GM23338 (cell line): ENCODE results near the gene HIBADH. TPM values are rescaled to one million over a fixed set of nuclear protein-coding genes. Genes with fewer than 3 reads are reported as not detected.

Experiments
- ATAC-seq: fragments of 200-7000 bp; cut with Tn5 transposase; 3 replicates; pipeline ENCODE4 v1.9.1; 2020
- DNase-seq: peaks from one replicate; pipeline ENCODE4 v3.0.0-alpha.2; 2015; ENCODE audit warnings: low spot score
- H2AFZ ChIP-seq: fragments of 200-600 bp; sonication (generic); 2 replicates; pipeline ENCODE4 v1.8.0; 2016; ENCODE audit warnings: antibody characterized with exemption, mild to moderate bottlenecking, moderate library complexity
- H3F3A ChIP-seq: fragments of 200-600 bp; sonication (generic); replicated peaks from 2 replicates; pipeline ENCODE4 v1.8.0; 2017; ENCODE audit warnings: antibody characterized with exemption, mixed run types, low read depth
- H3K27ac ChIP-seq: fragments of 200-600 bp; sonication (generic); 2 replicates; pipeline ENCODE4 v1.6.1; 2016; ENCODE audit warnings: low read depth
- H3K27me3 ChIP-seq: fragments of 200-600 bp; sonication (generic); 2 replicates; pipeline ENCODE4 v1.8.0; 2016; ENCODE audit warnings: mild to moderate bottlenecking, mixed run types, moderate library complexity; ENCODE audit not compliant: insufficient read depth
- H3K36me3 ChIP-seq: fragments of 200-600 bp; sonication (generic); 2 replicates; pipeline ENCODE4 v1.8.0; 2016; ENCODE audit warnings: mild to moderate bottlenecking; ENCODE audit not compliant: insufficient read depth
- H3K4me1 ChIP-seq: fragments of 200-600 bp; sonication (generic); 2 replicates; pipeline ENCODE4 v1.8.0; 2016; ENCODE audit warnings: mild to moderate bottlenecking, moderate library complexity; ENCODE audit not compliant: insufficient read depth
- H3K4me2 ChIP-seq: fragments of 200-600 bp; sonication (generic); 2 replicates; pipeline ENCODE4 v1.7.1; 2017; ENCODE audit warnings: mixed run types
- H3K4me3 ChIP-seq: fragments of 200-600 bp; sonication (generic); 2 replicates; pipeline ENCODE4 v1.6.1; 2016; ENCODE audit warnings: mixed run types
- H3K79me2 ChIP-seq: fragments of 200-600 bp; sonication (generic); replicated peaks from 2 replicates; pipeline ENCODE4 v1.8.0; 2017; ENCODE audit warnings: mild to moderate bottlenecking; ENCODE audit not compliant: insufficient read depth
- H3K9me2 ChIP-seq: fragments of 200-600 bp; sonication (generic); 2 replicates; pipeline ENCODE4 v1.8.0; 2017; ENCODE audit not compliant: insufficient read depth
- H4K20me1 ChIP-seq: fragments of 200-600 bp; sonication (generic); replicated peaks from 2 replicates; pipeline ENCODE4 v1.8.0; 2017; ENCODE audit warnings: mild to moderate bottlenecking; ENCODE audit not compliant: insufficient read depth
- H3K27ac Mint-ChIP-seq: 2 replicates; pipeline ENCODE4 v1.8.0; 2020; ENCODE audit warnings: inconsistent platforms, mild to moderate bottlenecking, moderate library complexity, mixed read lengths
- H3K27me3 Mint-ChIP-seq: 3 replicates; pipeline ENCODE4 v1.8.0; 2022; ENCODE audit warnings: low read depth, mild to moderate bottlenecking, moderate library complexity, mixed read lengths, inconsistent platforms; ENCODE audit not compliant: insufficient read depth, poor library complexity
- H3K36me3 Mint-ChIP-seq: 3 replicates; pipeline ENCODE4 v1.8.0; 2021; ENCODE audit warnings: low read depth, mild to moderate bottlenecking, inconsistent platforms, moderate library complexity, mixed read lengths
- H3K4me1 Mint-ChIP-seq: 3 replicates; pipeline ENCODE4 v1.8.0; 2020; ENCODE audit warnings: mild to moderate bottlenecking, inconsistent platforms, mixed read lengths
- H3K4me3 Mint-ChIP-seq: 3 replicates; pipeline ENCODE4 v1.8.0; 2021; ENCODE audit warnings: moderate library complexity, mild to moderate bottlenecking, inconsistent platforms, mixed read lengths
- H3K9me3 Mint-ChIP-seq: 3 replicates; pipeline ENCODE4 v1.8.0; 2020; ENCODE audit warnings: moderate library complexity, mild to moderate bottlenecking, inconsistent platforms, mixed read lengths
- CREB1 ChIP-seq: fragments of 250-450 bp; sonication (Bioruptor Pico); IDR thresholded peaks from 2 replicates; pipeline ENCODE4 v1.5.0; 2020; ENCODE audit warnings: low read depth, mild to moderate bottlenecking, moderate library complexity
- CTCF ChIP-seq, 2 experiments: fragments of 200-600 bp in 1 of 2; sonication (generic) in 1 of 2; conservative IDR thresholded peaks; 2 replicates each; pipeline versions ENCODE4 v1.5.1 to v1.6.1; 2016 to 2017; ENCODE audit warnings: antibody characterized with exemption in 2 of 2, low read depth in 2 of 2, mild to moderate bottlenecking in 2 of 2, moderate library complexity in 1 of 2
- EZH2 ChIP-seq: fragments of 200-600 bp; sonication (generic); IDR thresholded peaks from one replicate; pipeline ENCODE4 v1.8.0; 2017; ENCODE audit warnings: antibody characterized with exemption, mild to moderate bottlenecking, low read depth; ENCODE audit not compliant: unreplicated experiment
- EZH2phosphoT487 ChIP-seq: fragments of 200-600 bp; sonication (generic); IDR thresholded peaks from one replicate; pipeline ENCODE4 v1.8.1; 2018; ENCODE audit warnings: antibody characterized with exemption; ENCODE audit not compliant: unreplicated experiment
- JUNB ChIP-seq: IDR thresholded peaks from one replicate; pipeline ENCODE4 v1.6.1; 2016; ENCODE audit warnings: antibody characterized with exemption; ENCODE audit not compliant: unreplicated experiment
- NANOG ChIP-seq: IDR thresholded peaks from 2 replicates; pipeline ENCODE4 v1.6.1; 2016; ENCODE audit warnings: antibody characterized with exemption, borderline replicate concordance
- POLR2AphosphoS5 ChIP-seq: IDR thresholded peaks from 2 replicates; pipeline ENCODE4 v1.6.1; 2016; ENCODE audit warnings: antibody characterized with exemption, low read depth
- STAT1 ChIP-seq: IDR thresholded peaks from one replicate; pipeline ENCODE4 v1.6.1; 2016; ENCODE audit warnings: antibody characterized with exemption; ENCODE audit not compliant: unreplicated experiment
- ZNF114 ChIP-seq: fragments of 250-450 bp; sonication (Bioruptor Pico); IDR thresholded peaks from 2 replicates; pipeline ENCODE4 v1.5.0; 2020; ENCODE audit warnings: mild to moderate bottlenecking, moderate library complexity
- ZNF331 ChIP-seq: fragments of 250-450 bp; sonication (Bioruptor Pico); IDR thresholded peaks from 2 replicates; pipeline ENCODE4 v1.5.0; 2020; ENCODE audit warnings: low read depth, mild to moderate bottlenecking, moderate library complexity
- polyA plus RNA-seq: library from polyadenylated mRNA; unstranded; fragments of >200 nt; fragmentation: Nextera tagmentation; extraction: Ambion mirVana; gene quantifications from 2 replicates; pipeline ENCODE4 v1.2.1, GENCODE V29; 2016
- total RNA-seq: library from RNA; depleted of rRNA; stranded (reverse); fragments of >200 nt; shearing (Covaris generic); gene quantifications from 2 replicates; pipeline ENCODE4 v1.2.3, GENCODE V29; 2014
- TF ChIP-seq, protein P1 (sequence below): IDR thresholded peaks from 2 replicates; pipeline ENCODE4 v1.6.1; 2016; ENCODE audit warnings: antibody characterized with exemption
- TF ChIP-seq, protein P2 (sequence below): fragments of 250-450 bp; sonication (Bioruptor Pico); IDR thresholded peaks from 2 replicates; pipeline ENCODE4 v1.5.0; 2020; ENCODE audit warnings: mild to moderate bottlenecking, moderate library complexity

Gene HIBADH
- total and polyA plus RNA-seq, 2 experiments from 2014 or later, result 31.3 to 57.0 TPM

- H3K79me2 ChIP-seq, result no peaks in the 10 kb centered on the region
- no peak for DNase-seq
- H3K4me2 ChIP-seq, result no peak overlapping the region
- no peak overlapping the region for H3K4me3 ChIP-seq
- H3K27me3 Mint-ChIP-seq, result no peaks in the 10 kb centered on the region
- peaks cover 12% of the 10 kb centered on the region; the same call in 2 of the 3 replicates for H3K36me3 Mint-ChIP-seq
- peaks cover 10% of the 10 kb centered on the region; the same call in 1 of the 2 replicates for H3K36me3 ChIP-seq
- no peak for ATAC-seq
- no peaks in the 10 kb centered on the region for H3K9me2 ChIP-seq
- H4K20me1 ChIP-seq, result peaks cover 4% of the 10 kb centered on the region
- peaks cover 6% of the 10 kb centered on the region; the same call in 1 of the 2 replicates for H3K4me1 ChIP-seq
- H2AFZ ChIP-seq, result no peak overlapping the region
- H3K27me3 ChIP-seq, result no peaks in the 10 kb centered on the region
- no peaks in the 10 kb centered on the region for H3F3A ChIP-seq
- H3K27ac ChIP-seq, result no peak overlapping the region
- H3K4me3 Mint-ChIP-seq, result no peak overlapping the region
- TF ChIP-seq, protein P1, sequence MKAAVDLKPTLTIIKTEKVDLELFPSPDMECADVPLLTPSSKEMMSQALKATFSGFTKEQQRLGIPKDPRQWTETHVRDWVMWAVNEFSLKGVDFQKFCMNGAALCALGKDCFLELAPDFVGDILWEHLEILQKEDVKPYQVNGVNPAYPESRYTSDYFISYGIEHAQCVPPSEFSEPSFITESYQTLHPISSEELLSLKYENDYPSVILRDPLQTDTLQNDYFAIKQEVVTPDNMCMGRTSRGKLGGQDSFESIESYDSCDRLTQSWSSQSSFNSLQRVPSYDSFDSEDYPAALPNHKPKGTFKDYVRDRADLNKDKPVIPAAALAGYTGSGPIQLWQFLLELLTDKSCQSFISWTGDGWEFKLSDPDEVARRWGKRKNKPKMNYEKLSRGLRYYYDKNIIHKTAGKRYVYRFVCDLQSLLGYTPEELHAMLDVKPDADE, result no peak
- H3K4me1 Mint-ChIP-seq, result peaks cover 5% of the 10 kb centered on the region; the same call in 2 of the 3 replicates
- no peaks in the 10 kb centered on the region for H3K9me3 Mint-ChIP-seq
- no peak overlapping the region for H3K27ac Mint-ChIP-seq
Observed at GRCh38 chr7:27533652-27534081, 129.0 kb downstream of the HIBADH start.

DNA sequence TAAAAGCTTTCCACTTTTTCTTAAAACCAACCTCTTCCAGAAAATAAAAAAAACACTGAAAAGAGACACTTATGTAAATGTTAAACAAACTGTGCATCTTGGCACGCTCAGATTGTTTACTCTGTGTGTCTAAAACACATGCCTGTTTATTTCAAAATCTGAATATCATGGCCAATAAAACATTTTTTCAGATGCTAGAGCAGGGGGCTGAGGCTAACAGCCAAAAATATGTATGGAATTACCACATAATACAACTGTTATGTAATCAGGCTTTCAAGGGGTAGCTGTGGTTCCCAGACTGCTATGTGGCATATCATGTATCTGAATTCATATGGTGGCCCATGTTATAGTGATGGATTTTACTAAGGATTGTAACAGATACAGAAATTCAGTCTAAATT is 130.4 kb downstream of the HIBADH start:
- Histone ChIP-seq H3K4me1 (peaks cover 3% of the 10 kb centered on the region; the same call in 1 of the 2 replicates), H3F3A (no peaks in the 10 kb centered on the region), H3K79me2 (no peaks in the 10 kb centered on the region), H3K4me2 (no peak overlapping the region), H3K27ac (no peak overlapping the region), H3K27me3 (no peaks in the 10 kb centered on the region), H4K20me1 (peaks cover 4% of the 10 kb centered on the region; the same call in 1 of the 2 replicates), H3K9me2 (no peaks in the 10 kb centered on the region), H2AFZ (no peak overlapping the region), H3K36me3 (peaks cover 10% of the 10 kb centered on the region; the same call in 1 of the 2 replicates), H3K4me3 (no peak overlapping the region)
- no peaks in the 10 kb centered on the region for H3K9me3 Mint-ChIP-seq
- H3K4me3 Mint-ChIP-seq, result no peak overlapping the region
- no peak for ATAC-seq
- DNase-seq, result no peak
- H3K27ac Mint-ChIP-seq, result no peak overlapping the region
- peaks cover 5% of the 10 kb centered on the region; the same call in 2 of the 3 replicates for H3K4me1 Mint-ChIP-seq
- H3K27me3 Mint-ChIP-seq, result no peaks in the 10 kb centered on the region
- peaks cover 12% of the 10 kb centered on the region; the same call in 2 of the 3 replicates for H3K36me3 Mint-ChIP-seq
- no peak for TF ChIP-seq EZH2phosphoT487
- TF ChIP-seq NANOG, result no peak
- TF ChIP-seq, protein P2, sequence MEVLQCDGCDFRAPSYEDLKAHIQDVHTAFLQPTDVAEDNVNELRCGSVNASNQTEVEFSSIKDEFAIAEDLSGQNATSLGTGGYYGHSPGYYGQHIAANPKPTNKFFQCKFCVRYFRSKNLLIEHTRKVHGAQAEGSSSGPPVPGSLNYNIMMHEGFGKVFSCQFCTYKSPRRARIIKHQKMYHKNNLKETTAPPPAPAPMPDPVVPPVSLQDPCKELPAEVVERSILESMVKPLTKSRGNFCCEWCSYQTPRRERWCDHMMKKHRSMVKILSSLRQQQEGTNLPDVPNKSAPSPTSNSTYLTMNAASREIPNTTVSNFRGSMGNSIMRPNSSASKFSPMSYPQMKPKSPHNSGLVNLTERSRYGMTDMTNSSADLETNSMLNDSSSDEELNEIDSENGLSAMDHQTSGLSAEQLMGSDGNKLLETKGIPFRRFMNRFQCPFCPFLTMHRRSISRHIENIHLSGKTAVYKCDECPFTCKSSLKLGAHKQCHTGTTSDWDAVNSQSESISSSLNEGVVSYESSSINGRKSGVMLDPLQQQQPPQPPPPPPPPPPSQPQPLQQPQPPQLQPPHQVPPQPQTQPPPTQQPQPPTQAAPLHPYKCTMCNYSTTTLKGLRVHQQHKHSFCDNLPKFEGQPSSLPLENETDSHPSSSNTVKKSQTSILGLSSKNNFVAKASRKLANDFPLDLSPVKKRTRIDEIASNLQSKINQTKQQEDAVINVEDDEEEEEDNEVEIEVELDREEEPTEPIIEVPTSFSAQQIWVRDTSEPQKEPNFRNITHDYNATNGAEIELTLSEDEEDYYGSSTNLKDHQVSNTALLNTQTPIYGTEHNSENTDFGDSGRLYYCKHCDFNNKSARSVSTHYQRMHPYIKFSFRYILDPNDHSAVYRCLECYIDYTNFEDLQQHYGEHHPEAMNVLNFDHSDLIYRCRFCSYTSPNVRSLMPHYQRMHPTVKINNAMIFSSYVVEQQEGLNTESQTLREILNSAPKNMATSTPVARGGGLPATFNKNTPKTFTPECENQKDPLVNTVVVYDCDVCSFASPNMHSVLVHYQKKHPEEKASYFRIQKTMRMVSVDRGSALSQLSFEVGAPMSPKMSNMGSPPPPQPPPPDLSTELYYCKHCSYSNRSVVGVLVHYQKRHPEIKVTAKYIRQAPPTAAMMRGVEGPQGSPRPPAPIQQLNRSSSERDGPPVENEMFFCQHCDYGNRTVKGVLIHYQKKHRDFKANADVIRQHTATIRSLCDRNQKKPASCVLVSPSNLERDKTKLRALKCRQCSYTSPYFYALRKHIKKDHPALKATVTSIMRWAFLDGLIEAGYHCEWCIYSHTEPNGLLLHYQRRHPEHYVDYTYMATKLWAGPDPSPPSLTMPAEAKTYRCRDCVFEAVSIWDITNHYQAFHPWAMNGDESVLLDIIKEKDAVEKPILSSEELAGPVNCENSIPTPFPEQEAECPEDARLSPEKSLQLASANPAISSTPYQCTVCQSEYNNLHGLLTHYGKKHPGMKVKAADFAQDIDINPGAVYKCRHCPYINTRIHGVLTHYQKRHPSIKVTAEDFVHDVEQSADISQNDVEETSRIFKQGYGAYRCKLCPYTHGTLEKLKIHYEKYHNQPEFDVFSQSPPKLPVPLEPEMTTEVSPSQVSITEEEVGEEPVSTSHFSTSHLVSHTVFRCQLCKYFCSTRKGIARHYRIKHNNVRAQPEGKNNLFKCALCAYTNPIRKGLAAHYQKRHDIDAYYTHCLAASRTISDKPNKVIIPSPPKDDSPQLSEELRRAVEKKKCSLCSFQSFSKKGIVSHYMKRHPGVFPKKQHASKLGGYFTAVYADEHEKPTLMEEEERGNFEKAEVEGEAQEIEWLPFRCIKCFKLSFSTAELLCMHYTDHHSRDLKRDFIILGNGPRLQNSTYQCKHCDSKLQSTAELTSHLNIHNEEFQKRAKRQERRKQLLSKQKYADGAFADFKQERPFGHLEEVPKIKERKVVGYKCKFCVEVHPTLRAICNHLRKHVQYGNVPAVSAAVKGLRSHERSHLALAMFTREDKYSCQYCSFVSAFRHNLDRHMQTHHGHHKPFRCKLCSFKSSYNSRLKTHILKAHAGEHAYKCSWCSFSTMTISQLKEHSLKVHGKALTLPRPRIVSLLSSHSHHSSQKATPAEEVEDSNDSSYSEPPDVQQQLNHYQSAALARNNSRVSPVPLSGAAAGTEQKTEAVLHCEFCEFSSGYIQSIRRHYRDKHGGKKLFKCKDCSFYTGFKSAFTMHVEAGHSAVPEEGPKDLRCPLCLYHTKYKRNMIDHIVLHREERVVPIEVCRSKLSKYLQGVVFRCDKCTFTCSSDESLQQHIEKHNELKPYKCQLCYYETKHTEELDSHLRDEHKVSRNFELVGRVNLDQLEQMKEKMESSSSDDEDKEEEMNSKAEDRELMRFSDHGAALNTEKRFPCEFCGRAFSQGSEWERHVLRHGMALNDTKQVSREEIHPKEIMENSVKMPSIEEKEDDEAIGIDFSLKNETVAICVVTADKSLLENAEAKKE, result no peak
- TF ChIP-seq ZNF114 (CRISPR knock-in tag), result no peak
- no peak for TF ChIP-seq STAT1
- no peak for TF ChIP-seq CTCF (conservative IDR thresholded peaks at IDR 0.05; ENCODE audit: low read depth in 2 of 2)
- TF ChIP-seq, protein P1, result no peak
- no peak for TF ChIP-seq POLR2AphosphoS5
- TF ChIP-seq ZNF331 (CRISPR knock-in tag), result no peak
- no peak for TF ChIP-seq EZH2
- TF ChIP-seq JUNB, result no peak
- TF ChIP-seq CREB1, result no peak
